B cell (primary cell): ENCODE measurements around the gene GDPD3.

ENCODE experiments used
- CTCF ChIP-seq: fragments of 200-600 bp; IDR thresholded peaks from one replicate; pipeline ENCODE4 v1.8.0; 2022; ENCODE audit warnings: antibody characterized with exemption, mild to moderate bottlenecking
- EZH2 ChIP-seq: IDR thresholded peaks from 2 replicates; pipeline ENCODE4 v1.6.1; 2012; ENCODE audit warnings: borderline replicate concordance, low read depth, mild to moderate bottlenecking, moderate library complexity, low read length; ENCODE audit not compliant: insufficient read depth, poor library complexity, severe bottlenecking

GRCh38 chr16:30121741-30122571, 8.6 kb upstream of the GDPD3 start:
- TF ChIP-seq EZH2 (no peak), CTCF (no peak)
